HG02852 (cell line): ENCODE data around the gene PML.

Experiments used
- ATAC-seq: cut with Tn5 transposase; IDR thresholded peaks from one replicate; pipeline ENCODE4 v1.9.1; 2021; ENCODE audit warnings: mild to moderate bottlenecking, moderate library complexity; ENCODE audit not compliant: unreplicated experiment

Gene PML

GRCh38 chr15:73994413-73994883, at the start of gene PML:
Gene PML, plus strand, starts transcription at chr15:73994716. Its CDS starts 97 bp downstream, at chr15:73994813.
- ATAC-seq = peak; percentile 66

GRCh38 chr15:73945130-73945508, 49.4 kb upstream of the PML start:
- no peak for ATAC-seq

GRCh38 chr15:73946046-73946721, 48.3 kb upstream of the PML start:
- no peak for ATAC-seq

GRCh38 chr15:73946795-73947370, 47.6 kb upstream of the PML start:
- no peak for ATAC-seq

- no peak for ATAC-seq
These were observed 46.9 kb upstream of the PML start for GRCh38 chr15:73947651-73948050.

- ATAC-seq = no peak
These were observed 46.1 kb upstream of the PML start for GRCh38 chr15:73948396-73948795.

- no peak for ATAC-seq
These were observed 45.5 kb upstream of the PML start for GRCh38 chr15:73948982-73949381.

- ATAC-seq = no peak
These were observed 45.0 kb upstream of the PML start for GRCh38 chr15:73949496-73949895.

- ATAC-seq = no peak
These were observed 44.1 kb upstream of the PML start for GRCh38 chr15:73950479-73950830.

- no peak for ATAC-seq
These were observed 43.5 kb upstream of the PML start for GRCh38 chr15:73950831-73951561.

- ATAC-seq = no peak
These were observed 42.9 kb upstream of the PML start for GRCh38 chr15:73951601-73952000.

GRCh38 chr15:73952171-73952912, 42.2 kb upstream of the PML start:
- ATAC-seq = no peak

GRCh38 chr15:73952913-73953750, 41.4 kb upstream of the PML start:
- ATAC-seq = no peak

GRCh38 chr15:73954188-73955145, 40.0 kb upstream of the PML start:
- no peak for ATAC-seq

GRCh38 chr15:73955326-73955725, 39.2 kb upstream of the PML start:
- ATAC-seq = no peak

- ATAC-seq = no peak
These were observed 38.4 kb upstream of the PML start for GRCh38 chr15:73955861-73956742.

GRCh38 chr15:73956743-73957135, 37.8 kb upstream of the PML start:
- no peak for ATAC-seq

GRCh38 chr15:73957276-73957675, 37.2 kb upstream of the PML start:
- no peak for ATAC-seq
